GM23248 (cell line): Measurements from ENCODE around the gene SEPTIN5.

Experiments used
- EZH2 ChIP-seq: fragments of 200-600 bp; sonication (generic); IDR thresholded peaks from 2 replicates; pipeline ENCODE4 v1.6.1; 2018; ENCODE audit warnings: antibody characterized with exemption, mild to moderate bottlenecking; ENCODE audit not compliant: insufficient read depth, poor library complexity, severe bottlenecking
- EZH2phosphoT487 ChIP-seq: fragments of 200-600 bp; sonication (generic); IDR thresholded peaks from 2 replicates; pipeline ENCODE4 v1.6.1; 2018; ENCODE audit warnings: antibody characterized with exemption, moderate library complexity, mild to moderate bottlenecking, low read depth; ENCODE audit not compliant: insufficient read depth

- TF ChIP-seq EZH2 (no peak), EZH2phosphoT487 (no peak)
These were observed 35.6 kb downstream of the SEPTIN5 start for GRCh38 chr22:19749876-19750275.
